HUES48 (cell line): Measurements from ENCODE around the gene APEX2.

ENCODE experiments used
- H3K27ac ChIP-seq: one replicate; pipeline ENCODE4 v1.7.0; 2013; ENCODE audit warnings: low read depth, low read length, inconsistent platforms
- H3K27me3 ChIP-seq: 2 replicates; pipeline ENCODE4 v1.6.1; 2013; ENCODE audit warnings: mild to moderate bottlenecking, low read length; ENCODE audit not compliant: control insufficient read depth, insufficient read depth
- H3K36me3 ChIP-seq: 2 replicates; pipeline ENCODE4 v1.6.1; 2013; ENCODE audit warnings: low read length; ENCODE audit not compliant: control insufficient read depth, insufficient read depth
- H3K4me1 ChIP-seq: 2 replicates; pipeline ENCODE4 v1.6.1; 2013; ENCODE audit warnings: mild to moderate bottlenecking, low read length; ENCODE audit not compliant: control insufficient read depth, insufficient read depth
- H3K4me3 ChIP-seq: 2 replicates; pipeline ENCODE4 v1.5.1; 2013; ENCODE audit warnings: mild to moderate bottlenecking, low read depth, low read length
- H3K9ac ChIP-seq: 2 replicates; pipeline ENCODE4 v1.6.1; 2013; ENCODE audit warnings: mild to moderate bottlenecking, low read depth, low read length, moderate library complexity
- H3K9me3 ChIP-seq: 2 replicates; pipeline ENCODE4 v1.6.1; 2013; ENCODE audit warnings: low read length; ENCODE audit not compliant: control insufficient read depth, insufficient read depth

Gene APEX2

GRCh38 chrX:55056820-55057674 lies 56.9 kb downstream of the APEX2 start:
- no peaks in the 10 kb centered on the region for H3K27me3 ChIP-seq
- no peaks in the 10 kb centered on the region for H3K36me3 ChIP-seq
- peaks cover 25% of the 10 kb centered on the region for H3K9me3 ChIP-seq
- H3K9ac ChIP-seq, result no peak overlapping the region
- no peaks in the 10 kb centered on the region for H3K4me1 ChIP-seq
- H3K27ac ChIP-seq, result no peak overlapping the region
- no peak overlapping the region for H3K4me3 ChIP-seq

GRCh38 chrX:55057675-55058249 lies 57.6 kb downstream of the APEX2 start:
- Histone ChIP-seq H3K4me3 (no peak overlapping the region), H3K36me3 (no peaks in the 10 kb centered on the region), H3K27ac (no peak overlapping the region), H3K9me3 (peaks cover 27% of the 10 kb centered on the region), H3K9ac (no peak overlapping the region), H3K27me3 (no peaks in the 10 kb centered on the region), H3K4me1 (no peaks in the 10 kb centered on the region)
